Measurements from ENCODE around the gene TRAF4. TPM values are rescaled to one million over a fixed set of nuclear protein-coding genes. Genes with fewer than 3 reads are reported as not detected.

TRAF4 gene
- total and polyA plus RNA-seq, 9 of the 15 experiments (the other 6 are each of a cell fraction or from before 2014, with no cell fraction given), result 2.4 to 147 (median 72.4) TPM

- TF ChIP-seq MLLT1 (IDR thresholded peaks at IDR 0.05) (peak in 1 of 2 experiments; percentile 27; a peak in 2 of 4 replicates), ZNF395 (CRISPR knock-in tag; IDR thresholded peaks at IDR 0.05) (no peak), ZNF551 (CRISPR knock-in tag; IDR thresholded peaks at IDR 0.05) (peak; percentile 7; the same call in 1 of the 2 replicates), MEIS2 (IDR thresholded peaks at IDR 0.05; ENCODE audit: partially characterized antibody) (no peak), CCAR2 (IDR thresholded peaks at IDR 0.05; ENCODE audit: low read depth, low read length) (no peak), HMGXB4 (CRISPR knock-in tag; IDR thresholded peaks at IDR 0.05) (no peak), ZNF511 (CRISPR knock-in tag; IDR thresholded peaks at IDR 0.05) (no peak), ZFP36 (IDR thresholded peaks at IDR 0.05; ENCODE audit: low read depth, low read length, partially characterized antibody) (no peak), HDAC1 (IDR thresholded peaks at IDR 0.05) (peak in 1 of 2 experiments; percentile 21; a peak in 2 of 4 replicates), CREM (IDR thresholded peaks at IDR 0.05; ENCODE audit: low read depth) (peak; percentile 57), TFAP4 (CRISPR knock-in tag; IDR thresholded peaks at IDR 0.05; ENCODE audit: borderline replicate concordance) (no peak), POLR2B (IDR thresholded peaks at IDR 0.05; ENCODE audit: low read depth, partially characterized antibody) (peak; percentile 81), ZNF449 (CRISPR knock-in tag; IDR thresholded peaks at IDR 0.05) (no peak), ARNT (IDR thresholded peaks at IDR 0.05) (0 out of 4 replicates have a peak, but pooled peaks of 1 of the 2 experiments have one; percentile 79), E2F5 (CRISPR knock-in tag; IDR thresholded peaks at IDR 0.05) (peak; percentile 7; the same call in 1 of the 2 replicates), PML (IDR thresholded peaks at IDR 0.05; ENCODE audit: low read length) (peak; percentile 56; the same call in 1 of the 2 replicates)
Observed at GRCh38 chr17:28725166-28725659, 18.6 kb upstream of the TRAF4 start (continued).

Measured in K562 (cell line).